Measurements from ENCODE around the gene FUT2. TPM values are rescaled to one million over a fixed set of nuclear protein-coding genes. Genes with fewer than 3 reads are reported as not detected.

Gene FUT2
- polyA plus RNA-seq, 1 donor from 2014 or later: not detected

DNA sequence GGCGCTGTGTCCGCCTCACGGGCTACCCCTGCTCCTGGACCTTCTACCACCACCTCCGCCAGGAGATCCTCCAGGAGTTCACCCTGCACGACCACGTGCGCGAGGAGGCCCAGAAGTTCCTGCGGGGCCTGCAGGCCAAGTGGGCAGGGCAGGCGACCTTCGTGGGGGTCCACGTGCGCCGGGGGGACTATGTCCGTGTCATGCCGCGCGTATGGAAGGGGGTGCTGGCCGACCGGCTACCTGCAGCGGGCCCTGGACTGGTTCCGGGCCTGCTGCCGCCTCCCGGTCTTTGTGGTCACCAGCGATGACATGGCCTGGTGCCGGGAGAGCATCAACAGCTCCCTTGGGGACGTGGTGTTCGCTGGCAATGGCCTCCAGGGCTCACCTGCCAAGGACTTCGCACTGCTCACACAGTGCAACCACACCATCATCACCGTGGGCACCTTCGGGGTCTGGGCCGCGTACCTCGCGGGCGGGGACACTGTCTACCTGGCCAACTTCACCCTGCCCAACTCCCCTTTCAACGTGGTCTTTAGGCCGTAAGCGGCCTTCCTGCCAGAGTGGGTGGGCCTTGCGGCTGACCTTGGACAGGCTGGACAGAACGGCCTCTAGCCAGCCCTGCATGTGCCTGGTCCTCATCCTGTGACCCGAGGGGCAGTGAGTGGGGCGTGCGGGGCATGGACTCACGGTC, 15.2 kb upstream of the FUT2 start:
- TF ChIP-seq SMC3 (conservative IDR thresholded peaks at IDR 0.05; ENCODE audit: poor library complexity) (no peak), RAD21 (conservative IDR thresholded peaks at IDR 0.05) (no peak), EZH2 (IDR thresholded peaks at IDR 0.05; ENCODE audit: borderline replicate concordance, insufficient read depth, low read length, poor library complexity, severe bottlenecking) (no peak), TAF1 (IDR thresholded peaks at IDR 0.05; ENCODE audit: low read depth) (no peak), MXI1 (conservative IDR thresholded peaks at IDR 0.05; ENCODE audit: poor library complexity, severe bottlenecking) (no peak)
- TF ChIP-seq, protein P1, sequence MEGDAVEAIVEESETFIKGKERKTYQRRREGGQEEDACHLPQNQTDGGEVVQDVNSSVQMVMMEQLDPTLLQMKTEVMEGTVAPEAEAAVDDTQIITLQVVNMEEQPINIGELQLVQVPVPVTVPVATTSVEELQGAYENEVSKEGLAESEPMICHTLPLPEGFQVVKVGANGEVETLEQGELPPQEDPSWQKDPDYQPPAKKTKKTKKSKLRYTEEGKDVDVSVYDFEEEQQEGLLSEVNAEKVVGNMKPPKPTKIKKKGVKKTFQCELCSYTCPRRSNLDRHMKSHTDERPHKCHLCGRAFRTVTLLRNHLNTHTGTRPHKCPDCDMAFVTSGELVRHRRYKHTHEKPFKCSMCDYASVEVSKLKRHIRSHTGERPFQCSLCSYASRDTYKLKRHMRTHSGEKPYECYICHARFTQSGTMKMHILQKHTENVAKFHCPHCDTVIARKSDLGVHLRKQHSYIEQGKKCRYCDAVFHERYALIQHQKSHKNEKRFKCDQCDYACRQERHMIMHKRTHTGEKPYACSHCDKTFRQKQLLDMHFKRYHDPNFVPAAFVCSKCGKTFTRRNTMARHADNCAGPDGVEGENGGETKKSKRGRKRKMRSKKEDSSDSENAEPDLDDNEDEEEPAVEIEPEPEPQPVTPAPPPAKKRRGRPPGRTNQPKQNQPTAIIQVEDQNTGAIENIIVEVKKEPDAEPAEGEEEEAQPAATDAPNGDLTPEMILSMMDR (IDR thresholded peaks at IDR 0.05; ENCODE audit: poor library complexity, severe bottlenecking): no peak
- Histone ChIP-seq H2AFZ (ENCODE audit: low read depth, low read length) (no peak overlapping the region), H3K4me2 (ENCODE audit: low read length) (no peak overlapping the region), H3K9me2 (ENCODE audit: insufficient read depth, low read length) (no peaks in the 10 kb centered on the region), H3K27ac (ENCODE audit: low read length) (no peak overlapping the region), H3K79me2 (replicated peaks; ENCODE audit: insufficient read depth, low read length) (no peaks in the 10 kb centered on the region), H3K9ac (ENCODE audit: low read length) (no peak overlapping the region), H4K20me1 (ENCODE audit: insufficient read depth) (no peaks in the 10 kb centered on the region), H3K4me3 (ENCODE audit: low read length) (no peak overlapping the region), H3K36me3 (ENCODE audit: insufficient read depth, low read length) (no peaks in the 10 kb centered on the region), H3F3A (ENCODE audit: insufficient read depth, low read length, poor library complexity, severe bottlenecking) (no peaks in the 10 kb centered on the region), H3K9me3 (ENCODE audit: low read length) (no peaks in the 10 kb centered on the region), H3K27me3 (ENCODE audit: insufficient read depth, low read depth, low read length) (no peaks in the 10 kb centered on the region)

DNA sequence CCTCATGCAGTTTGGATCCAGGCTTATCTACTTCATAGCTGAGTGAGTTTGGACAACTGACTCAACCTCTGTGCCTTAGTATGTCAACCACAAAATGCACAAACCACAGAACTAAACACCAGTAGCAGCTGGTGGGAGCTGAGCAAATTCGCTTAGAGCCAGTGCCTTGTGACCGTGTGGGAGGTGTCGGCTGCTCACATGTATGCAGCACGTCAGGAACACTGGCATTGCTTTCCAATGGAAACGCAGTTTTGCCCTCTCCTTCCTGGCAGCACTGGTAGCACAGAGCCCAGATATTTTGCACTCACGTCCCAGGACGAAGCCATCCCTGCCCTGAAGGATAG, 14.7 kb upstream of the FUT2 start:
- Histone ChIP-seq H3K4me2 (ENCODE audit: low read length) (no peak overlapping the region), H3K27ac (ENCODE audit: low read length) (no peak overlapping the region)

More for the DNA sequence above, 14.7 kb upstream of the FUT2 start:
- Histone ChIP-seq H3K9me3 (ENCODE audit: low read length) (no peaks in the 10 kb centered on the region), H3K27me3 (ENCODE audit: insufficient read depth, low read depth, low read length) (no peaks in the 10 kb centered on the region), H3K9ac (ENCODE audit: low read length) (no peak overlapping the region), H3K4me3 (ENCODE audit: low read length) (no peak overlapping the region), H3K9me2 (ENCODE audit: insufficient read depth, low read length) (no peaks in the 10 kb centered on the region), H3K36me3 (ENCODE audit: insufficient read depth, low read length) (no peaks in the 10 kb centered on the region), H3K79me2 (replicated peaks; ENCODE audit: insufficient read depth, low read length) (no peaks in the 10 kb centered on the region), H4K20me1 (ENCODE audit: insufficient read depth) (no peaks in the 10 kb centered on the region), H3F3A (ENCODE audit: insufficient read depth, low read length, poor library complexity, severe bottlenecking) (no peaks in the 10 kb centered on the region), H2AFZ (ENCODE audit: low read depth, low read length) (no peak overlapping the region)
- TF ChIP-seq POLR2AphosphoS5 (IDR thresholded peaks at IDR 0.05) (no peak), MXI1 (conservative IDR thresholded peaks at IDR 0.05; ENCODE audit: poor library complexity, severe bottlenecking) (no peak), SMC3 (conservative IDR thresholded peaks at IDR 0.05; ENCODE audit: poor library complexity) (no peak), RAD21 (conservative IDR thresholded peaks at IDR 0.05) (no peak), EZH2 (IDR thresholded peaks at IDR 0.05; ENCODE audit: borderline replicate concordance, insufficient read depth, low read length, poor library complexity, severe bottlenecking) (no peak)
- TF ChIP-seq, protein P1 (IDR thresholded peaks at IDR 0.05; ENCODE audit: poor library complexity, severe bottlenecking): no peak
- TF ChIP-seq, protein P2, sequence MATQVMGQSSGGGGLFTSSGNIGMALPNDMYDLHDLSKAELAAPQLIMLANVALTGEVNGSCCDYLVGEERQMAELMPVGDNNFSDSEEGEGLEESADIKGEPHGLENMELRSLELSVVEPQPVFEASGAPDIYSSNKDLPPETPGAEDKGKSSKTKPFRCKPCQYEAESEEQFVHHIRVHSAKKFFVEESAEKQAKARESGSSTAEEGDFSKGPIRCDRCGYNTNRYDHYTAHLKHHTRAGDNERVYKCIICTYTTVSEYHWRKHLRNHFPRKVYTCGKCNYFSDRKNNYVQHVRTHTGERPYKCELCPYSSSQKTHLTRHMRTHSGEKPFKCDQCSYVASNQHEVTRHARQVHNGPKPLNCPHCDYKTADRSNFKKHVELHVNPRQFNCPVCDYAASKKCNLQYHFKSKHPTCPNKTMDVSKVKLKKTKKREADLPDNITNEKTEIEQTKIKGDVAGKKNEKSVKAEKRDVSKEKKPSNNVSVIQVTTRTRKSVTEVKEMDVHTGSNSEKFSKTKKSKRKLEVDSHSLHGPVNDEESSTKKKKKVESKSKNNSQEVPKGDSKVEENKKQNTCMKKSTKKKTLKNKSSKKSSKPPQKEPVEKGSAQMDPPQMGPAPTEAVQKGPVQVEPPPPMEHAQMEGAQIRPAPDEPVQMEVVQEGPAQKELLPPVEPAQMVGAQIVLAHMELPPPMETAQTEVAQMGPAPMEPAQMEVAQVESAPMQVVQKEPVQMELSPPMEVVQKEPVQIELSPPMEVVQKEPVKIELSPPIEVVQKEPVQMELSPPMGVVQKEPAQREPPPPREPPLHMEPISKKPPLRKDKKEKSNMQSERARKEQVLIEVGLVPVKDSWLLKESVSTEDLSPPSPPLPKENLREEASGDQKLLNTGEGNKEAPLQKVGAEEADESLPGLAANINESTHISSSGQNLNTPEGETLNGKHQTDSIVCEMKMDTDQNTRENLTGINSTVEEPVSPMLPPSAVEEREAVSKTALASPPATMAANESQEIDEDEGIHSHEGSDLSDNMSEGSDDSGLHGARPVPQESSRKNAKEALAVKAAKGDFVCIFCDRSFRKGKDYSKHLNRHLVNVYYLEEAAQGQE (IDR thresholded peaks at IDR 0.05; ENCODE audit: borderline replicate concordance): no peak

All from neural cell (in vitro differentiated cells).